ENCODE measurements around the gene GAPDHS. TPM values are rescaled to one million over a fixed set of nuclear protein-coding genes. Genes with fewer than 3 reads are reported as not detected.

Gene GAPDHS
- total and polyA plus RNA-seq, 2 donors from 2014 or later: not detected

DNA sequence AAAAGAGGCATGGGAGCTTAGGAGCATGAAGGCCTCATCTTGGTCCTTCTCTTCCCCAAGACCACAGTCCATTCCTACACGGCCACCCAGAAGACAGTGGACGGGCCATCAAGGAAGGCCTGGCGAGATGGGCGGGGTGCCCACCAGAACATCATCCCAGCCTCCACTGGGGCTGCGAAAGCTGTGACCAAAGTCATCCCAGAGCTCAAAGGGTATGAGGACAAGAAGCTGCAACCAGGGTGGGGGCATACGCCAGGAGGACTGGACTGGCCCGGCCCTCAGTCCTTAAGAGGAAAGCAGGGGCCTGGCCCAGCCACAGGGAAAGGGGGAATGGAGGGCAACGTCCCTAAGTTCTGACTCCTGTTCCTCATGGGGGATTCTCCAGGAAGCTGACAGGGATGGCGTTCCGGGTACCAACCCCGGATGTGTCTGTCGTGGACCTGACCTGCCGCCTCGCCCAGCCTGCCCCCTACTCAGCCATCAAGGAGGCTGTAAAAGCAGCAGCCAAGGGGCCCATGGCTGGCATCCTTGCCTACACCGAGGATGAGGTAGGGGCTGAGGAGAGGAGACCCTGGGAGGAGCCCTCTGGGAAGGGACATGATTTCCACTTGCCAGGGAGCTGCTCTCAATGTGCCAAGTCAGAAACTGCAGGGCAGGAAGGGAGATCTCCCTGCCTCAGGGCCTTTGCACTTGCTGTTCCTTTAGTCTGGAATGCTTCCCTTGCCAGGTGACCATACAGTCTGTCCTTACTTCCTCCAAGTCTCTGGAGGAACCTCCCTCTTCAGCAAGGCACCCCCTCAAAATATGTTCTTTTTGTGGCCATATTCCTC lies 10.2 kb downstream of the GAPDHS start:
- Histone ChIP-seq H3K9me3 (ENCODE audit: control insufficient read depth in 2 of 3, insufficient read depth in 1 of 3, low read length in 3 of 3) (no peaks in the 10 kb centered on the region), H3K4me1 (ENCODE audit: control insufficient read depth in 2 of 3, insufficient read depth in 2 of 3, low read depth in 1 of 3, low read length in 3 of 3) (peaks cover 0 to 16% (median 7%) of the 10 kb centered on the region in 3 donors), H3K27me3 (ENCODE audit: control insufficient read depth, insufficient read depth, low read length) (no peaks in the 10 kb centered on the region), H3K9ac (ENCODE audit: low read length in 3 of 3) (no peak overlapping the region), H3K36me3 (ENCODE audit: control insufficient read depth in 2 of 3, insufficient read depth in 3 of 3, low read length in 3 of 3) (peaks cover 0 to 3% (median 0%) of the 10 kb centered on the region in 3 donors), H3K27ac (ENCODE audit: low read depth in 2 of 2, low read length in 2 of 2) (no peak overlapping the region), H3K4me3 (ENCODE audit: low read length in 3 of 3) (no peak overlapping the region)
- DNase-seq (peak in 1 of 5 donors; percentile 70), FAIRE-seq (no peak)
- TF ChIP-seq, protein P1, sequence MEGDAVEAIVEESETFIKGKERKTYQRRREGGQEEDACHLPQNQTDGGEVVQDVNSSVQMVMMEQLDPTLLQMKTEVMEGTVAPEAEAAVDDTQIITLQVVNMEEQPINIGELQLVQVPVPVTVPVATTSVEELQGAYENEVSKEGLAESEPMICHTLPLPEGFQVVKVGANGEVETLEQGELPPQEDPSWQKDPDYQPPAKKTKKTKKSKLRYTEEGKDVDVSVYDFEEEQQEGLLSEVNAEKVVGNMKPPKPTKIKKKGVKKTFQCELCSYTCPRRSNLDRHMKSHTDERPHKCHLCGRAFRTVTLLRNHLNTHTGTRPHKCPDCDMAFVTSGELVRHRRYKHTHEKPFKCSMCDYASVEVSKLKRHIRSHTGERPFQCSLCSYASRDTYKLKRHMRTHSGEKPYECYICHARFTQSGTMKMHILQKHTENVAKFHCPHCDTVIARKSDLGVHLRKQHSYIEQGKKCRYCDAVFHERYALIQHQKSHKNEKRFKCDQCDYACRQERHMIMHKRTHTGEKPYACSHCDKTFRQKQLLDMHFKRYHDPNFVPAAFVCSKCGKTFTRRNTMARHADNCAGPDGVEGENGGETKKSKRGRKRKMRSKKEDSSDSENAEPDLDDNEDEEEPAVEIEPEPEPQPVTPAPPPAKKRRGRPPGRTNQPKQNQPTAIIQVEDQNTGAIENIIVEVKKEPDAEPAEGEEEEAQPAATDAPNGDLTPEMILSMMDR (IDR thresholded peaks at IDR 0.05; ENCODE audit: borderline replicate concordance, extremely low read depth, insufficient read depth): no peak
- intact Hi-C loops (cut with DNase I): no loop called here

DNA sequence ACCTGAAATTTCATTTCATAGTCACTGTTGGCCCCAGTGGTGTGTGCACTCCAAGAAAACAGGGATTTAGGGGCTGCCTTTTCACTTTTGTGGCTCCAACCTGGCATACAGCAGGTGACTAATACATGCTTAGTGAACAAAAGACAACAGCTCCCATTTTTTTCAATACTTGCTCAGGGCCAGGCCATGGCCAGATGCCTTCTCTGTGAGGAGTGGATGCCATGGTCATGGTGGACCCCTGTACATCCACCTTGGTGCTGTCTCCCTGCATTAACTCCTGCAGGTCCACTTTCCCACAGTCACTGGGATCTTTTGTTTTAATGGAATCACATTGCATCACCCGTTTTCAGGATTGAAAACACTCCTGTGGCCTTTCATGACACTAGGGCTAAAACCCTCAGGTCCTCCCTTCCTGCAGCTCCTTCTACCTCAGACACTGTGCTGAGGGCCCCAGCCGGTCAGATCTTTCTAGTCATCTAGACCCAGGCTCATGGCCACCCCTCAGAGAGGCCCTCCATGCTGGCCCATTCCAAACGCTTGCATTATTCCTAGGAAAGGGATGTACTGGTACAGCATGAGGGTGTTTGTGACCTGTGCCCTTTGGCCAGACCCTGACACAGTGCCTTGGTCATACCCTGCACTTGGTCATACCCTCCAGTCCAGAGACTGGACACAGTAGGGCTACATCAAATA lies 11.0 kb downstream of the GAPDHS start:
- FAIRE-seq: no peak
- peak overlapping the region; percentile 44 to 94 (median 84) for H3K4me3 ChIP-seq (ENCODE audit: low read length in 3 of 3)
- peak overlapping the region; percentile 24 to 81 (median 78) for H3K9ac ChIP-seq (ENCODE audit: low read length in 3 of 3)
- no peaks in the 10 kb centered on the region for H3K27me3 ChIP-seq (ENCODE audit: control insufficient read depth, insufficient read depth, low read length)
- intact Hi-C loops (cut with DNase I): no loop called here
- no peak overlapping the region for H3K27ac ChIP-seq (ENCODE audit: low read depth in 2 of 2, low read length in 2 of 2)
- TF ChIP-seq, protein P1 (IDR thresholded peaks at IDR 0.05; ENCODE audit: borderline replicate concordance, extremely low read depth, insufficient read depth): no peak
- H3K9me3 ChIP-seq (ENCODE audit: control insufficient read depth in 2 of 3, insufficient read depth in 1 of 3, low read length in 3 of 3): no peaks in the 10 kb centered on the region
- DNase-seq: no peak
- H3K36me3 ChIP-seq (ENCODE audit: control insufficient read depth in 2 of 3, insufficient read depth in 3 of 3, low read length in 3 of 3): peaks cover 0 to 3% (median 0%) of the 10 kb centered on the region in 3 donors
- peaks cover 0 to 16% (median 7%) of the 10 kb centered on the region in 3 donors for H3K4me1 ChIP-seq (ENCODE audit: control insufficient read depth in 2 of 3, insufficient read depth in 2 of 3, low read depth in 1 of 3, low read length in 3 of 3)

DNA sequence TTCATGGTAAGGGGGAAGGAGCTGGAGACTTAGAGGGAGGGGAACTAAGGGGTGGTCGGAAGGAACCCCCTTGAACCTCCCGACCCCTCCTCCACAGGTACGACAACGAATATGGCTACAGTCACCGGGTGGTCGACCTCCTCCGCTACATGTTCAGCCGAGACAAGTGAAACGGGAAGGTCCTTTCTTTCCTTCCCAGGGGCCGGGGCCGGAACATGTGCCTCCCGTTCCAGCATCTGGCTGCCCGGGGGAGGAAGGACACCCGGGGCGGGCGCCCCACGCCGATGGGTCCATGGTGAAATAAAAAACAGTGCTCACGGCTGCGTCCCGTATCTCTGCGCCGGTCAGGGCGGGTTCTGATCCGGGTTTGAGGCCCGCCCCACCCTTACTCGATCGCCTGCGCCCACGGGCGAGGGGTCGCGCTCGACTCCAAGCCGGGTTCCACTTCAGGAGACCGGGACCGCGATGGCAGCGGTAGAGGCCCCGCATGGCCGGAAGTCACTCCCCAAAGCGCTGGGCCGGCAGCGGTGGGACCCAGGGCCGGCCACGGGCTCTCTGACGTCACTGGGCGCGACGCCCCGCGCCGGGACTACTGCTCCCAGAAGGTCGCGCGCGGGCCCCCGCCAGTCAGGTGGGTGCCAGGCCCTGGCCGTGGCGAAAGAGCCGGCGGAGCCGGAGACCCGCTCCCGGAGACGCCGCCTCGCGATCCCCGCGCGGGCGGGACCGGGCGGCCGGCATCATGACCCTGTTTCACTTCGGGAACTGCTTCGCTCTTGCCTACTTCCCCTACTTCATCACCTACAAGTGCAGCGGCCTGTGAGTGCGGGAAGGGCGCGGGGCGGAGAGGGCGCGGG lies 12.0 kb downstream of the GAPDHS start, which contains the start of gene TMEM147:
Gene TMEM147 (plus strand): TSS at position 626 of the 854 bp plus-strand sequence. CDS start 114 bp downstream, at position 740.
- Histone ChIP-seq H3K27me3 (ENCODE audit: control insufficient read depth, insufficient read depth, low read length) (no peaks in the 10 kb centered on the region), H3K9me3 (ENCODE audit: control insufficient read depth in 2 of 3, insufficient read depth in 1 of 3, low read length in 3 of 3) (no peaks in the 10 kb centered on the region), H3K4me3 (ENCODE audit: low read length in 3 of 3) (peak within 1 kb of the TSS; percentile 64 to 94 (median 84)), H3K36me3 (ENCODE audit: control insufficient read depth in 2 of 3, insufficient read depth in 3 of 3, low read length in 3 of 3) (peaks cover 0 to 3% (median 0%) of the 10 kb centered on the region in 3 donors), H3K4me1 (ENCODE audit: control insufficient read depth in 2 of 3, insufficient read depth in 2 of 3, low read depth in 1 of 3, low read length in 3 of 3) (peaks cover 0 to 16% (median 7%) of the 10 kb centered on the region in 3 donors), H3K27ac (ENCODE audit: low read depth in 2 of 2, low read length in 2 of 2) (peak within 1 kb of the TSS; percentile 67 to 76), H3K9ac (ENCODE audit: low read length in 3 of 3) (peak within 1 kb of the TSS; percentile 49 to 81 (median 78))
- intact Hi-C loops (cut with DNase I): no loop called here
- TF ChIP-seq, protein P1 (IDR thresholded peaks at IDR 0.05; ENCODE audit: borderline replicate concordance, extremely low read depth, insufficient read depth): no peak
- peak; percentile 94 to 98 (median 96) for DNase-seq
- FAIRE-seq: no peak

Measured in kidney (tissue), 14 donors.